GM18505 (cell line): Measurements from ENCODE around the gene SST.
A peak's percentile ranks its signal among the peaks of the same experiment; 100 is the strongest.
"Not testable (repeated sequence)": the region's sequence is repeated elsewhere in the genome, so short reads cannot be mapped to it uniquely, and the experiment has no call there.

ENCODE experiments used
- ATAC-seq: cut with Tn5 transposase; IDR thresholded peaks from one replicate; pipeline ENCODE4 v1.9.1; 2021; ENCODE audit not compliant: unreplicated experiment
- POLR2A ChIP-seq: IDR thresholded peaks from 4 replicates; pipeline ENCODE4 v1.6.1; 2011; ENCODE audit warnings: borderline replicate concordance; ENCODE audit not compliant: insufficient read depth, insufficient read length; ENCODE audit errors: extremely low read depth

SST gene

GRCh38 chr3:187667526-187667925, 2.7 kb downstream of the SST start:
- no peak for ATAC-seq
- no peak for TF ChIP-seq POLR2A

GRCh38 chr3:187665764-187666402, 4.3 kb downstream of the SST start:
- ATAC-seq = no peak
- TF ChIP-seq POLR2A = no peak

GRCh38 chr3:187665010-187665409, 5.2 kb downstream of the SST start:
- no peak for ATAC-seq
- no peak for TF ChIP-seq POLR2A

- no peak for TF ChIP-seq POLR2A
- no peak for ATAC-seq
Measured at GRCh38 chr3:187662848-187663409, 7.3 kb downstream of the SST start.

- TF ChIP-seq POLR2A = no peak
- no peak for ATAC-seq
Measured at GRCh38 chr3:187661267-187661666, 8.9 kb downstream of the SST start.

- ATAC-seq = no peak
- no peak for TF ChIP-seq POLR2A
Measured at GRCh38 chr3:187651282-187651681, 18.9 kb downstream of the SST start.

GRCh38 chr3:187648177-187648576, 22.0 kb downstream of the SST start:
- ATAC-seq = peak; percentile 85
- TF ChIP-seq POLR2A = no peak

- ATAC-seq = no peak
- TF ChIP-seq POLR2A = no peak
Measured at GRCh38 chr3:187646906-187647660, 23.1 kb downstream of the SST start.

GRCh38 chr3:187645379-187645778, 24.8 kb downstream of the SST start:
- ATAC-seq = not testable (repeated sequence)

- no peak for ATAC-seq
- no peak for TF ChIP-seq POLR2A
Measured at GRCh38 chr3:187642861-187643260, 27.3 kb downstream of the SST start.

- TF ChIP-seq POLR2A = no peak
- ATAC-seq = no peak
Measured at GRCh38 chr3:187641320-187642016, 28.7 kb downstream of the SST start.

GRCh38 chr3:187640569-187641059, 29.6 kb downstream of the SST start:
- ATAC-seq = no peak
- TF ChIP-seq POLR2A = no peak

- no peak for TF ChIP-seq POLR2A
- no peak for ATAC-seq
Measured at GRCh38 chr3:187639927-187640568, 30.1 kb downstream of the SST start.
